ENCODE measurements around the gene AKR1B1.

DNA sequence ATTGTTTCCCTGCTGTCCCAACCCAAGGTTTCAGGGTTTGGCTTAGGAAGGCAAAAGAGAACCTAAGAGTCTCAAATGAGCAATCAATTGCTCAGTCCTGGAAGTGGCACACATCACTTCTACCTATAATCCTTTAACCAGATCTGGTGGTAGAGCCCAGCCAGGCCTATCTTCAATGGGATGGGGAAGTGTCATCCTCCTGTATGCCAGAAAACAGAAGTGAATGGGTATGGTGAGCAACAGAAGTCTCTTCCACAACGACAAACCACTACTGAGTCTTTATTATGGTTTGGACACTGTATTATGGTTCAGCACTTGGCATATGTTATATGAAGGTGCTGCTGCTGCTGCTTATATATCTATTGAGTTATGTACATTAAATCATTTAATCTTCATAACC, 3.0 kb upstream of the AKR1B1 start:
- TF ChIP-seq, protein P1, sequence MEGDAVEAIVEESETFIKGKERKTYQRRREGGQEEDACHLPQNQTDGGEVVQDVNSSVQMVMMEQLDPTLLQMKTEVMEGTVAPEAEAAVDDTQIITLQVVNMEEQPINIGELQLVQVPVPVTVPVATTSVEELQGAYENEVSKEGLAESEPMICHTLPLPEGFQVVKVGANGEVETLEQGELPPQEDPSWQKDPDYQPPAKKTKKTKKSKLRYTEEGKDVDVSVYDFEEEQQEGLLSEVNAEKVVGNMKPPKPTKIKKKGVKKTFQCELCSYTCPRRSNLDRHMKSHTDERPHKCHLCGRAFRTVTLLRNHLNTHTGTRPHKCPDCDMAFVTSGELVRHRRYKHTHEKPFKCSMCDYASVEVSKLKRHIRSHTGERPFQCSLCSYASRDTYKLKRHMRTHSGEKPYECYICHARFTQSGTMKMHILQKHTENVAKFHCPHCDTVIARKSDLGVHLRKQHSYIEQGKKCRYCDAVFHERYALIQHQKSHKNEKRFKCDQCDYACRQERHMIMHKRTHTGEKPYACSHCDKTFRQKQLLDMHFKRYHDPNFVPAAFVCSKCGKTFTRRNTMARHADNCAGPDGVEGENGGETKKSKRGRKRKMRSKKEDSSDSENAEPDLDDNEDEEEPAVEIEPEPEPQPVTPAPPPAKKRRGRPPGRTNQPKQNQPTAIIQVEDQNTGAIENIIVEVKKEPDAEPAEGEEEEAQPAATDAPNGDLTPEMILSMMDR (IDR thresholded peaks at IDR 0.05), result no peak
- TF ChIP-seq, protein P2, sequence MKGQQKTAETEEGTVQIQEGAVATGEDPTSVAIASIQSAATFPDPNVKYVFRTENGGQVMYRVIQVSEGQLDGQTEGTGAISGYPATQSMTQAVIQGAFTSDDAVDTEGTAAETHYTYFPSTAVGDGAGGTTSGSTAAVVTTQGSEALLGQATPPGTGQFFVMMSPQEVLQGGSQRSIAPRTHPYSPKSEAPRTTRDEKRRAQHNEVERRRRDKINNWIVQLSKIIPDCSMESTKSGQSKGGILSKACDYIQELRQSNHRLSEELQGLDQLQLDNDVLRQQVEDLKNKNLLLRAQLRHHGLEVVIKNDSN (CRISPR knock-in tag; IDR thresholded peaks at IDR 0.05), result no peak
- no peak for TF ChIP-seq IRF2 (CRISPR knock-in tag; IDR thresholded peaks at IDR 0.05; ENCODE audit: borderline replicate concordance, low read depth)
